SU-DHL-6 (cell line): ENCODE data around the gene WDFY1.

Experiments
- EZH2phosphoT487 ChIP-seq: fragments of 200-600 bp; sonication (generic), shearing (Covaris generic); conservative IDR thresholded peaks from 2 replicates; pipeline ENCODE4 v1.6.1; 2018; ENCODE audit warnings: mild to moderate bottlenecking, antibody characterized with exemption, low read length, moderate library complexity, mixed read lengths
- TF ChIP-seq, protein P1 (sequence below): fragments of 200-600 bp; sonication (generic); IDR thresholded peaks from one replicate; pipeline ENCODE4 v1.5.1; 2017; ENCODE audit warnings: antibody characterized with exemption, mild to moderate bottlenecking, low read length, moderate library complexity; ENCODE audit not compliant: insufficient read depth, poor library complexity, severe bottlenecking

DNA sequence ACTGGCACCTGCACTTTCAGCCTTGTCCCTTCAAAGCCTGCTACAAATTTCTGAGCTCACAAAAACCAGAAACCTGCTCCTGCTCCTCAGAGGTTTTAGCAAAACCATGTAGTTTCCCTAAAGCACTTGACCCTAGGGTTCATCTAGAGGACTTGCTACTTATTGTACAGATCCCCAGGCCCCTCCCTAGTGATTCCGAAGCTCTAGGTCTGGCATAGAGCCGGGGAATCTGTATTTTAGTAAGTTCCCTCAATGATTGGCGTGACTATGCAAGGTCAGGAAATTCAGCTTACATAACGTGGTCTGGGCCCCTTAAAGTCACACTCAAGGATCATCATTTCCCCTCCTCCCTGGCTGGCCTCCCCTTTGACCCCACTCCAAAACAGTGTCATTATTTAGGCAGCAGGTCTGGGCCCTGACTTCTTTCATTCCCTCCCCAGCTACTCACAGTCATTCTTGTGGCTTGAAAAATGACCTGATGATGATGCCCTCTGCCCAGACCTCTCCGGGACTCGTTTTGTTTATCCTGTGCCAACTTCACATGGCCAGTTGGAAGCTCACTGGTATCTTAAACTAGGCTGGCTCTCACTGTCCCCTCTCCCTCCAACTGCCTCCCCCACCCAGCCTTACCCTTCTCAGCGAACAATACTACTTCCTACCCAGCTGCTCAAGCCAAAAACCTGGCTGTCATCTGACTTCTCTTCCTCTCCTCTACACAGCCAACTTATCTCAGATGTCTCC is 36.0 kb downstream of the WDFY1 start:
- TF ChIP-seq, protein P1, sequence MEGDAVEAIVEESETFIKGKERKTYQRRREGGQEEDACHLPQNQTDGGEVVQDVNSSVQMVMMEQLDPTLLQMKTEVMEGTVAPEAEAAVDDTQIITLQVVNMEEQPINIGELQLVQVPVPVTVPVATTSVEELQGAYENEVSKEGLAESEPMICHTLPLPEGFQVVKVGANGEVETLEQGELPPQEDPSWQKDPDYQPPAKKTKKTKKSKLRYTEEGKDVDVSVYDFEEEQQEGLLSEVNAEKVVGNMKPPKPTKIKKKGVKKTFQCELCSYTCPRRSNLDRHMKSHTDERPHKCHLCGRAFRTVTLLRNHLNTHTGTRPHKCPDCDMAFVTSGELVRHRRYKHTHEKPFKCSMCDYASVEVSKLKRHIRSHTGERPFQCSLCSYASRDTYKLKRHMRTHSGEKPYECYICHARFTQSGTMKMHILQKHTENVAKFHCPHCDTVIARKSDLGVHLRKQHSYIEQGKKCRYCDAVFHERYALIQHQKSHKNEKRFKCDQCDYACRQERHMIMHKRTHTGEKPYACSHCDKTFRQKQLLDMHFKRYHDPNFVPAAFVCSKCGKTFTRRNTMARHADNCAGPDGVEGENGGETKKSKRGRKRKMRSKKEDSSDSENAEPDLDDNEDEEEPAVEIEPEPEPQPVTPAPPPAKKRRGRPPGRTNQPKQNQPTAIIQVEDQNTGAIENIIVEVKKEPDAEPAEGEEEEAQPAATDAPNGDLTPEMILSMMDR: no peak
- TF ChIP-seq EZH2phosphoT487: no peak
